ENCODE data around the gene PNPLA6. TPM values are rescaled to one million over a fixed set of nuclear protein-coding genes. Genes with fewer than 3 reads are reported as not detected.

Gene PNPLA6
- total and polyA plus RNA-seq, 2 of the 13 experiments (the other 11 are each of a cell fraction or from before 2014, with no cell fraction given): 24.9 to 28.2 TPM

DNA sequence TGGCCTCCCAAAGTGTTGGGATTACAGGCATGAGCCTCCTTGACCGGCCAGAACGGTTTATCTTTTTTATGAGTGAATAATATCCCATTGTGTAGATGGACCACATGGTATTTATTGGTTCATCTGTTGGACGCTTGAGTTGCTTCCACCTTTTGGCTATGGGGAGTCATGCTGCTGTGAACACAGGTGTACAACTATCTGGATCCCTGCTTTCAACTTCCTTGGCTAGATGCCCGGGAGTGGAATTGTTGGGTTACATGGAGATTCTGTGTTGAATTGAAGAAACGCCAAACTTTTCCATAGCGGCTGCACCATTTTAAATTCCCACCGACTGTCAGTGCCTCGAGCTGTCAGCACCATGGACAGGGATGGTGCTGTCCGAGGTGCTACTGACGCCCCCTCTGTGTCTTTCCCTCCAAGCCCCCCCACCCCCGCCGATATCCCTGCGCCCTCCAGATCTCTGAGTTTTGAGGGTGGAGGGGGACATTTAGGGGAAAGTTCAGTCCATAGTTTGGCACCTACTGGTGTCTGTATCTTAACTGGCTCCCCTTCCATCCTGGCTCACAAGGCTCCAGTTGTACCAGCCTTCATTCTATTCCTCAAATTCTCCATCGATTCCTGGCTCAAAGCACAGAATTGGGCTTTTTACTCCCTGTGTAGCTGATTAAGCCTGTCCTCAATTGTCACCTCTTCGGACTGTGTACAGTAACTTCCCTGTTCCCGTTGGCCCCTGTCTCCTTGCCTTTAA lies 27.3 kb downstream of the PNPLA6 start (continued):
- TF ChIP-seq, protein P1, sequence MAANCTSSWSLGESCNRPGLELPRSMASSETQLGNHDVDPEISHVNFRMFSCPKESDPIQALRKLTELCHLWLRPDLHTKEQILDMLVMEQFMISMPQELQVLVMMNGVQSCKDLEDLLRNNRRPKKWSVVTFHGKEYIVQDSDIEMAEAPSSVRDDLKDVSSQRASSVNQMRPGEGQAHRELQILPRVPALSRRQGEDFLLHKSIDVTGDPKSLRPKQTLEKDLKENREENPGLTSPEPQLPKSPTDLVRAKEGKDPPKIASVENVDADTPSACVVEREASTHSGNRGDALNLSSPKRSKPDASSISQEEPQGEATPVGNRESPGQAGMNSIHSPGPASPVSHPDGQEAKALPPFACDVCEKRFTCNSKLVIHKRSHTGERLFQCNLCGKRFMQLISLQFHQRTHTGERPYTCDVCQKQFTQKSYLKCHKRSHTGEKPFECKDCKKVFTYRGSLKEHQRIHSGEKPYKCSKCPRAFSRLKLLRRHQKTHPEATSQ (CRISPR knock-in tag; IDR thresholded peaks at IDR 0.05; ENCODE audit: borderline replicate concordance): peak; percentile 30; the same call in 1 of the 2 replicates
- TF ChIP-seq MAFF (IDR thresholded peaks at IDR 0.05; ENCODE audit: low read depth, low read length) (no peak), ARNT (IDR thresholded peaks at IDR 0.05) (no peak), ZNF773 (CRISPR knock-in tag; IDR thresholded peaks at IDR 0.05; ENCODE audit: borderline replicate concordance) (peak; percentile 99), FOXP1 (IDR thresholded peaks at IDR 0.05) (no peak), FOXP1 (CRISPR knock-in tag; IDR thresholded peaks at IDR 0.05) (peak; percentile 70), ATRX (CRISPR knock-in tag; IDR thresholded peaks at IDR 0.05; ENCODE audit: borderline replicate concordance) (no peak), ZNF891 (CRISPR knock-in tag; IDR thresholded peaks at IDR 0.05) (peak; percentile 94; the same call in 1 of the 2 replicates), ZMAT3 (CRISPR knock-in tag; conservative IDR thresholded peaks at IDR 0.05) (peak; percentile 99)
- TF ChIP-seq, protein P2, sequence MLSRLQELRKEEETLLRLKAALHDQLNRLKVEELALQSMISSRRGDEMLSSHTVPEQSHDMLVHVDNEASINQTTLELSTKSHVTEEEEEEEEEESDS (CRISPR knock-in tag; IDR thresholded peaks at IDR 0.05; ENCODE audit: borderline replicate concordance): peak; percentile 93
- TF ChIP-seq, protein P3, sequence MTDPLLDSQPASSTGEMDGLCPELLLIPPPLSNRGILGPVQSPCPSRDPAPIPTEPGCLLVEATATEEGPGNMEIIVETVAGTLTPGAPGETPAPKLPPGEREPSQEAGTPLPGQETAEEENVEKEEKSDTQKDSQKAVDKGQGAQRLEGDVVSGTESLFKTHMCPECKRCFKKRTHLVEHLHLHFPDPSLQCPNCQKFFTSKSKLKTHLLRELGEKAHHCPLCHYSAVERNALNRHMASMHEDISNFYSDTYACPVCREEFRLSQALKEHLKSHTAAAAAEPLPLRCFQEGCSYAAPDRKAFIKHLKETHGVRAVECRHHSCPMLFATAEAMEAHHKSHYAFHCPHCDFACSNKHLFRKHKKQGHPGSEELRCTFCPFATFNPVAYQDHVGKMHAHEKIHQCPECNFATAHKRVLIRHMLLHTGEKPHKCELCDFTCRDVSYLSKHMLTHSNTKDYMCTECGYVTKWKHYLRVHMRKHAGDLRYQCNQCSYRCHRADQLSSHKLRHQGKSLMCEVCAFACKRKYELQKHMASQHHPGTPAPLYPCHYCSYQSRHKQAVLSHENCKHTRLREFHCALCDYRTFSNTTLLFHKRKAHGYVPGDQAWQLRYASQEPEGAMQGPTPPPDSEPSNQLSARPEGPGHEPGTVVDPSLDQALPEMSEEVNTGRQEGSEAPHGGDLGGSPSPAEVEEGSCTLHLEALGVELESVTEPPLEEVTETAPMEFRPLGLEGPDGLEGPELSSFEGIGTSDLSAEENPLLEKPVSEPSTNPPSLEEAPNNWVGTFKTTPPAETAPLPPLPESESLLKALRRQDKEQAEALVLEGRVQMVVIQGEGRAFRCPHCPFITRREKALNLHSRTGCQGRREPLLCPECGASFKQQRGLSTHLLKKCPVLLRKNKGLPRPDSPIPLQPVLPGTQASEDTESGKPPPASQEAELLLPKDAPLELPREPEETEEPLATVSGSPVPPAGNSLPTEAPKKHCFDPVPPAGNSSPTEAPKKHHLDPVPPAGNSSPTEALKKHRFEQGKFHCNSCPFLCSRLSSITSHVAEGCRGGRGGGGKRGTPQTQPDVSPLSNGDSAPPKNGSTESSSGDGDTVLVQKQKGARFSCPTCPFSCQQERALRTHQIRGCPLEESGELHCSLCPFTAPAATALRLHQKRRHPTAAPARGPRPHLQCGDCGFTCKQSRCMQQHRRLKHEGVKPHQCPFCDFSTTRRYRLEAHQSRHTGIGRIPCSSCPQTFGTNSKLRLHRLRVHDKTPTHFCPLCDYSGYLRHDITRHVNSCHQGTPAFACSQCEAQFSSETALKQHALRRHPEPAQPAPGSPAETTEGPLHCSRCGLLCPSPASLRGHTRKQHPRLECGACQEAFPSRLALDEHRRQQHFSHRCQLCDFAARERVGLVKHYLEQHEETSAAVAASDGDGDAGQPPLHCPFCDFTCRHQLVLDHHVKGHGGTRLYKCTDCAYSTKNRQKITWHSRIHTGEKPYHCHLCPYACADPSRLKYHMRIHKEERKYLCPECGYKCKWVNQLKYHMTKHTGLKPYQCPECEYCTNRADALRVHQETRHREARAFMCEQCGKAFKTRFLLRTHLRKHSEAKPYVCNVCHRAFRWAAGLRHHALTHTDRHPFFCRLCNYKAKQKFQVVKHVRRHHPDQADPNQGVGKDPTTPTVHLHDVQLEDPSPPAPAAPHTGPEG (CRISPR knock-in tag; IDR thresholded peaks at IDR 0.05): peak; percentile 96
- TF ChIP-seq, protein P4, sequence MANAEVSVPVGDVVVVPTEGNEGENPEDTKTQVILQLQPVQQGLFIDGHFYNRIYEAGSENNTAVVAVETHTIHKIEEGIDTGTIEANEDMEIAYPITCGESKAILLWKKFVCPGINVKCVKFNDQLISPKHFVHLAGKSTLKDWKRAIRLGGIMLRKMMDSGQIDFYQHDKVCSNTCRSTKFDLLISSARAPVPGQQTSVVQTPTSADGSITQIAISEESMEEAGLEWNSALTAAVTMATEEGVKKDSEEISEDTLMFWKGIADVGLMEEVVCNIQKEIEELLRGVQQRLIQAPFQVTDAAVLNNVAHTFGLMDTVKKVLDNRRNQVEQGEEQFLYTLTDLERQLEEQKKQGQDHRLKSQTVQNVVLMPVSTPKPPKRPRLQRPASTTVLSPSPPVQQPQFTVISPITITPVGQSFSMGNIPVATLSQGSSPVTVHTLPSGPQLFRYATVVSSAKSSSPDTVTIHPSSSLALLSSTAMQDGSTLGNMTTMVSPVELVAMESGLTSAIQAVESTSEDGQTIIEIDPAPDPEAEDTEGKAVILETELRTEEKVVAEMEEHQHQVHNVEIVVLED (CRISPR knock-in tag; IDR thresholded peaks at IDR 0.05; ENCODE audit: borderline replicate concordance): no peak
- TF ChIP-seq, protein P5, sequence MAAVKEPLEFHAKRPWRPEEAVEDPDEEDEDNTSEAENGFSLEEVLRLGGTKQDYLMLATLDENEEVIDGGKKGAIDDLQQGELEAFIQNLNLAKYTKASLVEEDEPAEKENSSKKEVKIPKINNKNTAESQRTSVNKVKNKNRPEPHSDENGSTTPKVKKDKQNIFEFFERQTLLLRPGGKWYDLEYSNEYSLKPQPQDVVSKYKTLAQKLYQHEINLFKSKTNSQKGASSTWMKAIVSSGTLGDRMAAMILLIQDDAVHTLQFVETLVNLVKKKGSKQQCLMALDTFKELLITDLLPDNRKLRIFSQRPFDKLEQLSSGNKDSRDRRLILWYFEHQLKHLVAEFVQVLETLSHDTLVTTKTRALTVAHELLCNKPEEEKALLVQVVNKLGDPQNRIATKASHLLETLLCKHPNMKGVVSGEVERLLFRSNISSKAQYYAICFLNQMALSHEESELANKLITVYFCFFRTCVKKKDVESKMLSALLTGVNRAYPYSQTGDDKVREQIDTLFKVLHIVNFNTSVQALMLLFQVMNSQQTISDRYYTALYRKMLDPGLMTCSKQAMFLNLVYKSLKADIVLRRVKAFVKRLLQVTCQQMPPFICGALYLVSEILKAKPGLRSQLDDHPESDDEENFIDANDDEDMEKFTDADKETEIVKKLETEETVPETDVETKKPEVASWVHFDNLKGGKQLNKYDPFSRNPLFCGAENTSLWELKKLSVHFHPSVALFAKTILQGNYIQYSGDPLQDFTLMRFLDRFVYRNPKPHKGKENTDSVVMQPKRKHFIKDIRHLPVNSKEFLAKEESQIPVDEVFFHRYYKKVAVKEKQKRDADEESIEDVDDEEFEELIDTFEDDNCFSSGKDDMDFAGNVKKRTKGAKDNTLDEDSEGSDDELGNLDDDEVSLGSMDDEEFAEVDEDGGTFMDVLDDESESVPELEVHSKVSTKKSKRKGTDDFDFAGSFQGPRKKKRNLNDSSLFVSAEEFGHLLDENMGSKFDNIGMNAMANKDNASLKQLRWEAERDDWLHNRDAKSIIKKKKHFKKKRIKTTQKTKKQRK (IDR thresholded peaks at IDR 0.05; ENCODE audit: low read length): no peak
- TF ChIP-seq, protein P6, sequence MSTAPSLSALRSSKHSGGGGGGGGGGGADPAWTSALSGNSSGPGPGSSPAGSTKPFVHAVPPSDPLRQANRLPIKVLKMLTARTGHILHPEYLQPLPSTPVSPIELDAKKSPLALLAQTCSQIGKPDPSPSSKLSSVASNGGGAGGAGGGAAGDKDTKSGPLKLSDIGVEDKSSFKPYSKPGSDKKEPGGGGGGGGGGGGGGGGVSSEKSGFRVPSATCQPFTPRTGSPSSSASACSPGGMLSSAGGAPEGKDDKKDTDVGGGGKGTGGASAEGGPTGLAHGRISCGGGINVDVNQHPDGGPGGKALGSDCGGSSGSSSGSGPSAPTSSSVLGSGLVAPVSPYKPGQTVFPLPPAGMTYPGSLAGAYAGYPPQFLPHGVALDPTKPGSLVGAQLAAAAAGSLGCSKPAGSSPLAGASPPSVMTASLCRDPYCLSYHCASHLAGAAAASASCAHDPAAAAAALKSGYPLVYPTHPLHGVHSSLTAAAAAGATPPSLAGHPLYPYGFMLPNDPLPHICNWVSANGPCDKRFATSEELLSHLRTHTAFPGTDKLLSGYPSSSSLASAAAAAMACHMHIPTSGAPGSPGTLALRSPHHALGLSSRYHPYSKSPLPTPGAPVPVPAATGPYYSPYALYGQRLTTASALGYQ (CRISPR knock-in tag; IDR thresholded peaks at IDR 0.05): peak; percentile 80

Data from HepG2 (cell line).